CD4-positive, alpha-beta T cell (primary cell): ENCODE results near the gene MAPK8IP2. TPM values are rescaled to one million over a fixed set of nuclear protein-coding genes. Genes with fewer than 3 reads are reported as not detected.

Source experiments
- ATAC-seq: fragments of 200-7000 bp; cut with Tn5 transposase; one replicate; pipeline ENCODE4 v1.10.0; 2022; ENCODE audit warnings: mild to moderate bottlenecking; ENCODE audit not compliant: poor library complexity
- CTCF ChIA-PET: fragments of 350-600 bp; sonication (Branson Sonifier 250); formaldehyde crosslinking; loops from one replicate; lab custom pipeline; 2021; ENCODE audit warnings: antibody characterized with exemption, inconsistent platforms; lab: Charles Lee
- POLR2A ChIA-PET: fragments of 350-600 bp; sonication (Branson Sonifier 250); formaldehyde crosslinking; loops from one replicate; lab custom pipeline; 2021; ENCODE audit warnings: antibody characterized with exemption, inconsistent platforms; lab: Charles Lee
- DNase-seq, 14 experiments: peaks; one replicate each; pipeline ENCODE4 v3.0.0-alpha.2; 2013 to 2020; ENCODE audit warnings: mixed read lengths in 2 of 14
- H3K27ac ChIP-seq, 2 donors: one replicate each; pipeline versions ENCODE4 v1.5.1 to v1.7.0; 2013; ENCODE audit warnings: low read length in 2 of 2, low read depth in 1 of 2, mild to moderate bottlenecking in 1 of 2
- H3K27me3 ChIP-seq, 2 experiments: 1 replicate in 1 of 2; 2 replicates in 1 of 2; pipeline versions ENCODE4 v1.6.1 to v1.7.0; 2013; ENCODE audit warnings: low read length in 2 of 2, control low read depth in 1 of 2, mild to moderate bottlenecking in 1 of 2, moderate library complexity in 1 of 2; ENCODE audit not compliant: insufficient read depth in 2 of 2, control insufficient read depth in 1 of 2
- H3K36me3 ChIP-seq: one replicate; pipeline ENCODE4 v1.6.1; 2013; ENCODE audit warnings: low read length, control low read depth; ENCODE audit not compliant: insufficient read depth
- H3K4me1 ChIP-seq: one replicate; pipeline ENCODE4 v1.6.1; 2013; ENCODE audit warnings: low read length, control low read depth; ENCODE audit not compliant: insufficient read depth
- H3K4me3 ChIP-seq: one replicate; pipeline ENCODE4 v1.5.1; 2013; ENCODE audit warnings: mild to moderate bottlenecking, low read length, moderate library complexity
- H3K9me3 ChIP-seq, 2 experiments: 1 replicate in 1 of 2; 2 replicates in 1 of 2; pipeline versions ENCODE4 v1.6.1 to v1.7.0; 2013; ENCODE audit warnings: low read length in 2 of 2, mild to moderate bottlenecking in 2 of 2, control low read depth in 1 of 2, moderate library complexity in 1 of 2; ENCODE audit not compliant: control insufficient read depth in 1 of 2, insufficient read depth in 1 of 2
- H3K27ac Mint-ChIP-seq: one replicate; pipeline ENCODE4 v1.8.0; 2020; ENCODE audit warnings: mixed read lengths
- H3K27me3 Mint-ChIP-seq: one replicate; pipeline ENCODE4 v1.8.0; 2021; ENCODE audit warnings: mixed read lengths
- H3K36me3 Mint-ChIP-seq: one replicate; pipeline ENCODE4 v1.8.0; 2021; ENCODE audit warnings: low read depth, mixed read lengths
- H3K4me1 Mint-ChIP-seq: one replicate; pipeline ENCODE4 v1.8.0; 2021; ENCODE audit warnings: low read depth, mixed read lengths
- H3K4me3 Mint-ChIP-seq: one replicate; pipeline ENCODE4 v1.8.0; 2020; ENCODE audit warnings: mild to moderate bottlenecking, mixed read lengths
- H3K9me3 Mint-ChIP-seq: one replicate; pipeline ENCODE4 v1.8.0; 2020; ENCODE audit warnings: mixed read lengths
- intact Hi-C, 2 experiments: fragments of 100-400 bp; cut with DNase I in 1 of 2; cut with micrococcal nuclease in 1 of 2; formaldehyde crosslinking; loops; one replicate each; pipeline versions ENCODE4 v1.15.1 to v1.9.0; 2023 to 2025; cut with DNase I, micrococcal nuclease
- total RNA-seq, 174 experiments: library from RNA in 2 of 174; stranded (reverse) in 2 of 174; gene quantifications; one replicate each; pipeline ENCODE4 v1.2.3 and lab custom pipeline; 2021 to 2026
- TF ChIP-seq, protein P1 (sequence below): fragments of 200-600 bp; IDR thresholded peaks from one replicate; pipeline ENCODE4 v1.8.0; 2022; ENCODE audit warnings: antibody characterized with exemption, mild to moderate bottlenecking

The MAPK8IP2 gene
- total RNA-seq, 2 experiments from 2014 or later = 0.31 to 0.52 TPM

DNA sequence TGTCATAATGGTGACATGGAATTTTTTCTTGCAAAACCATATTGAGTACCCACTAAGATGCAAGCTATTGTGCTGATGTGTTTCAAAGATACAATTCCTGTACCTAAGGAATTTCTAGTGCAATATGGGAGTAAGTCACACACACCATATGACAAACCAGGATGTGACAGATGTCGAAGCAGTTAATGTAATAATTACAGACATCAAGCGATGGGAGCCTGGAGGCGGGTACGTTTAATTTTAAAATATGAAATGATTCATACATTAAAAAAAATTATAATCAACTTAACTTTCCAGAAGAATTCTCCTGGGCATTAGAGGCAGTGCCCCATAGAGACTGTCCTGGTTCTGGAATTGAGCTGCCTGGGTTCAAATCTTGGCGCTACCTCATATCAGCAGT, 43.9 kb upstream of the MAPK8IP2 start:
- no peaks in the 10 kb centered on the region for H3K27me3 Mint-ChIP-seq
- no peaks in the 10 kb centered on the region for H3K9me3 Mint-ChIP-seq
- Histone ChIP-seq H3K4me1 (no peaks in the 10 kb centered on the region), H3K27me3 (no peaks in the 10 kb centered on the region), H3K9me3 (no peaks in the 10 kb centered on the region), H3K36me3 (no peaks in the 10 kb centered on the region), H3K4me3 (no peak overlapping the region), H3K27ac (no peak overlapping the region)
- TF ChIP-seq, protein P1, sequence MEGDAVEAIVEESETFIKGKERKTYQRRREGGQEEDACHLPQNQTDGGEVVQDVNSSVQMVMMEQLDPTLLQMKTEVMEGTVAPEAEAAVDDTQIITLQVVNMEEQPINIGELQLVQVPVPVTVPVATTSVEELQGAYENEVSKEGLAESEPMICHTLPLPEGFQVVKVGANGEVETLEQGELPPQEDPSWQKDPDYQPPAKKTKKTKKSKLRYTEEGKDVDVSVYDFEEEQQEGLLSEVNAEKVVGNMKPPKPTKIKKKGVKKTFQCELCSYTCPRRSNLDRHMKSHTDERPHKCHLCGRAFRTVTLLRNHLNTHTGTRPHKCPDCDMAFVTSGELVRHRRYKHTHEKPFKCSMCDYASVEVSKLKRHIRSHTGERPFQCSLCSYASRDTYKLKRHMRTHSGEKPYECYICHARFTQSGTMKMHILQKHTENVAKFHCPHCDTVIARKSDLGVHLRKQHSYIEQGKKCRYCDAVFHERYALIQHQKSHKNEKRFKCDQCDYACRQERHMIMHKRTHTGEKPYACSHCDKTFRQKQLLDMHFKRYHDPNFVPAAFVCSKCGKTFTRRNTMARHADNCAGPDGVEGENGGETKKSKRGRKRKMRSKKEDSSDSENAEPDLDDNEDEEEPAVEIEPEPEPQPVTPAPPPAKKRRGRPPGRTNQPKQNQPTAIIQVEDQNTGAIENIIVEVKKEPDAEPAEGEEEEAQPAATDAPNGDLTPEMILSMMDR = no peak
- no peaks in the 10 kb centered on the region for H3K36me3 Mint-ChIP-seq
- no peak overlapping the region for H3K4me3 Mint-ChIP-seq
- intact Hi-C loops = no loop called here
- DNase-seq (no peak), ATAC-seq (no peak)
- H3K4me1 Mint-ChIP-seq = peaks cover 3% of the 10 kb centered on the region
- CTCF ChIA-PET = interaction anchor here (1.0 kb wide), 1 partner anchor 31 kb away, joined by 6 read pairs; the partner anchor contains the start of gene SCO2
- POLR2A ChIA-PET = interaction anchor here (0.7 to 3.9 kb wide), 2 partner anchors 9 to 17 kb away, joined by 3 to 13 read pairs; no protein-coding TSS in a partner anchor
- no peak overlapping the region for H3K27ac Mint-ChIP-seq

DNA sequence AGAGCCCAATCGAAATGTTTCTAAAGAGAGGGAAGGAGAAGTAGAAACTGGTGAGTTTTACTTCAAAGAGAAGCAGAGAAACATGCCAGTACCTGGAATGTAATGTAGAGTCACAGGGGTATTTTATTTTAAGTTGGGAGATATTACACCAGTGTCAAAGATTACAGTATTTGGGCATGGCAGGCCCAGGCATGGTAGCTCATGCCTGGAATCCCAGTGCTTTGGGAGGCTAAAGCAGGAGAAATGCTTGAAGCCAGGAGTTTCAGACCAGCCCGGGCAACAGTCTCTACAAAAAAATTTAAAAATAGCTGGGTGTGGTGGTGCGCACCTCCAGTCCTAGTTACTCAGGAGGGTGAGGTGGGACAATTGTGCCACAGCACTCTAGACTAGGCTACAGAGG, 40.6 kb upstream of the MAPK8IP2 start:
- Mint-ChIP-seq H3K36me3 (no peaks in the 10 kb centered on the region), H3K27ac (no peak overlapping the region), H3K4me1 (peaks cover 16% of the 10 kb centered on the region), H3K27me3 (no peaks in the 10 kb centered on the region), H3K4me3 (no peak overlapping the region), H3K9me3 (no peaks in the 10 kb centered on the region)
- CTCF ChIA-PET = interaction anchor here (1.3 to 1.5 kb wide), 3 partner anchors 12 to 34 kb away, joined by 3 read pairs; partner anchors contain the start of gene KLHDC7B
- intact Hi-C loops = loop anchor here (2.0 to 5.0 kb wide), 2 partner anchors 33 kb away; partner anchors contain the start of gene SCO2 (in 1 of the 2)
- Histone ChIP-seq H3K4me1 (peaks cover 10% of the 10 kb centered on the region), H3K4me3 (no peak overlapping the region), H3K27me3 (no peaks in the 10 kb centered on the region), H3K9me3 (no peaks in the 10 kb centered on the region), H3K36me3 (no peaks in the 10 kb centered on the region), H3K27ac (no peak overlapping the region)
- POLR2A ChIA-PET = interaction anchor here (0.7 to 0.8 kb wide), 2 partner anchors 9 to 34 kb away, joined by 3 read pairs; partner anchors contain the start of gene SCO2
- TF ChIP-seq, protein P1 = no peak
- no peak for ATAC-seq
- no peak for DNase-seq

DNA sequence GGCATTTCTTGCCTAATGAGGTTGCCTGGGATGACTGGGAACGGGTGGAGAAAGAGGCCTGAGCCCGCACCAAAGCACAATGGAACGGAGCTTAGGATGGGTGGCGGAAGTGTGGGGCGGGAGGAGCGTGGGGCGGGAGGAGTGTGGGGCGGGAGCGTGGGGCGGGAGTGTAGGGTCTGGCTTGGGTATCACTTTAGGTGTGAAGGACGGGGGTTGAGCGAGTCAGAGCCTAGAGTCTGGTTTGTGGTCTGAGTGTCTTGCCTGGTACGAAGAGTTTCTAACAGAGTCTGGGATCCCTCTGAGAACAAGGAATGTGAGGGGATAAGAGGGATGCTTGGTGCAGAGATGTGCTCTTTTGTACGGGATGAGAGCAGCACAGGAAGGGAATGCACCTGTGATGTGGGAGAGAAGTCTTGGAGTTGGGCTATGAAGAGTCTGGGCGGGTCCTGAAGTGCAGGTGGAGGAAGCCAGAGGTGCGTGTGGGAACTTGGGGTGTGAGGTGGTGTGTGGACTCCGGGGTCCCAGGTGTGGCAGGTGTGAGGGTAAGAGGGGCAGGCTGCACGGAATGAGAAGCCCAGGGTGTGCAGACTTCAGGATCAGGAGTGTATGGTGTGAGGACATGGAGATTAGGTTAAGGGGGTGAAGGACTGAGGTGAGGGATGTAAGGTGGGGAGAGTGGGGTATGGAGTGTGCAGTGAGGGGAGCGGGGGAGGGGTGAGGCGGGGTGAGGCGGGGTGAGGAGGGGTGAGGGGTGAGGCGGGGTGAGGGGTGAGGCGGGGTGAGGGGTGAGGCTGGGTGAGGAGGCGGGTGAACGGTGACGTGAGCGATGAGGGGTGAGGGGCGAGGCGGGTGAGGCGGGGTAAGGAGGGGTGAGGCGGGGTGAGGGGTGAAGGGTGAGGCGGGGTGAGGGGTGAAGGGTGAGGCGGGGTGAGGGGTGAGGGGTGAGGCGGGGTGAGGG, 38.9 kb upstream of the MAPK8IP2 start:
- no peaks in the 10 kb centered on the region for H3K27me3 ChIP-seq
- Mint-ChIP-seq H3K27me3 (no peaks in the 10 kb centered on the region), H3K27ac (no peak overlapping the region), H3K4me3 (peak overlapping the region; percentile 78), H3K36me3 (no peaks in the 10 kb centered on the region), H3K4me1 (peaks cover 16% of the 10 kb centered on the region), H3K9me3 (no peaks in the 10 kb centered on the region)
- no peaks in the 10 kb centered on the region for H3K9me3 ChIP-seq
- no peaks in the 10 kb centered on the region for H3K36me3 ChIP-seq
- intact Hi-C loops = loop anchor here (1.0 to 5.0 kb wide), 5 partner anchors 17 to 35 kb away; partner anchors contain the start of genes CHKB (in 1 of the 2), KLHDC7B (in 1 of the 2) and SCO2 (in 1 of the 2)
- no peak overlapping the region for H3K27ac ChIP-seq
- no peak for ATAC-seq
- CTCF ChIA-PET = interaction anchor here (1.3 kb wide), 1 partner anchor 16 kb away, joined by 3 read pairs; the partner anchor contains the start of gene KLHDC7B
- H3K4me3 ChIP-seq = no peak overlapping the region
- TF ChIP-seq, protein P1 = no peak
- POLR2A ChIA-PET = no interaction called here
- DNase-seq = peak in 2 of 14 experiments; percentile 41 to 43
- peaks cover 10% of the 10 kb centered on the region for H3K4me1 ChIP-seq
